Measurements from ENCODE around the gene STK11IP. TPM values are rescaled to one million over a fixed set of nuclear protein-coding genes. Genes with fewer than 3 reads are reported as not detected.

STK11IP gene
- total and polyA plus RNA-seq, 2 of the 13 experiments (the other 11 are each of a cell fraction or from before 2014, with no cell fraction given), result 12.8 to 24.0 TPM

DNA sequence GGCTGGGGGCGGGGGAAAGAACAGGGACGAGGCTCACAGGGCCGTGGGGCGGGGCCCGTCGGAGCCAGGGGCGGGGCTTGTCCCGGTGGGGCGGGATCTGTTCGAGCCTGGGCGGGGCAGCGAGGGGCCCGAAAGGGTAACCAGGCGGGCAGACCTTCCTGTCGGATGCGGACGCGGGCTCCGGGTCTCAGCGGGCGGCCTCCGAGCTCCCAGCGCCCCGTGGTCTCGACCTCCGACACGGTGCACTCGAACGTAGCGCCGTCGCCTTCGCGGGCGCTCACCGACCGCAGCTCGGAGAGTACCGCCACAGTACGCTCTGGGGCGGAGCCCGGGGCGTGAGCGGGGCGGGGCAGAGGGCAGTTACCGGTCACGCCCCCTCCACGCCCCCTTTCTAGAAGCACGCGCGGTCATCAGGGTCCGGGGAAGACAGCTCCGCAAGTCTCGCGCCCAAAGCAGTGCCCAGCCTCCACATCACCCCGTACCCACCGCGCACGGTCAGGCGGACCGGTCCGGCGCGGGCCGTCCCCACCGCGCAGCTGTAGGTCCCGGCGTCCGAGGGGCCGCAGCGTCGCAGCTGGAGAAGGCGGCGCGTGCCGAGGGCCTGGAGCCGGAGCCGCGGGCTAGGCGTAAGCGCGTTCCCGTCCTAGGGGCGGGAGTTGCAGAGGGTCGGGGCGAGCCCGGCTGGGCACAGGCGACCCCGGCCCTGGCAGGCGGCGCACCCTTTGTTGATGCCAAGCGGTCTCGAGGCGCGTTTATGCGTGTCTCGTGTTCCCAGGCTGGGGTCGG is 45.1 kb upstream of the STK11IP start (continued):
- peak; percentile 74 for TF ChIP-seq NRL (CRISPR knock-in tag; IDR thresholded peaks at IDR 0.05; ENCODE audit: borderline replicate concordance)
- no peak for TF ChIP-seq HNF4G (IDR thresholded peaks at IDR 0.05; ENCODE audit: borderline replicate concordance, low read depth, low read length)
- no peak for TF ChIP-seq HNF4G (CRISPR knock-in tag; IDR thresholded peaks at IDR 0.05; ENCODE audit: borderline replicate concordance, low read depth)
- peak; percentile 74; the same call in 1 of the 2 replicates for TF ChIP-seq ZMYM4 (CRISPR knock-in tag; IDR thresholded peaks at IDR 0.05)
- peak; percentile 42; the same call in 1 of the 2 replicates for TF ChIP-seq ZNF124 (CRISPR knock-in tag; IDR thresholded peaks at IDR 0.05)
- TF ChIP-seq HIVEP1 (CRISPR knock-in tag; IDR thresholded peaks at IDR 0.05), result peak; percentile 29
- no peak for TF ChIP-seq RCOR2 (CRISPR knock-in tag; IDR thresholded peaks at IDR 0.05)
- TF ChIP-seq ARID2 (CRISPR knock-in tag; IDR thresholded peaks at IDR 0.05; ENCODE audit: borderline replicate concordance), result no peak
- TF ChIP-seq IKZF4 (CRISPR knock-in tag; IDR thresholded peaks at IDR 0.05; ENCODE audit: borderline replicate concordance, low read depth, not compliant biosample characterization), result peak; percentile 97
- TF ChIP-seq, protein P1, sequence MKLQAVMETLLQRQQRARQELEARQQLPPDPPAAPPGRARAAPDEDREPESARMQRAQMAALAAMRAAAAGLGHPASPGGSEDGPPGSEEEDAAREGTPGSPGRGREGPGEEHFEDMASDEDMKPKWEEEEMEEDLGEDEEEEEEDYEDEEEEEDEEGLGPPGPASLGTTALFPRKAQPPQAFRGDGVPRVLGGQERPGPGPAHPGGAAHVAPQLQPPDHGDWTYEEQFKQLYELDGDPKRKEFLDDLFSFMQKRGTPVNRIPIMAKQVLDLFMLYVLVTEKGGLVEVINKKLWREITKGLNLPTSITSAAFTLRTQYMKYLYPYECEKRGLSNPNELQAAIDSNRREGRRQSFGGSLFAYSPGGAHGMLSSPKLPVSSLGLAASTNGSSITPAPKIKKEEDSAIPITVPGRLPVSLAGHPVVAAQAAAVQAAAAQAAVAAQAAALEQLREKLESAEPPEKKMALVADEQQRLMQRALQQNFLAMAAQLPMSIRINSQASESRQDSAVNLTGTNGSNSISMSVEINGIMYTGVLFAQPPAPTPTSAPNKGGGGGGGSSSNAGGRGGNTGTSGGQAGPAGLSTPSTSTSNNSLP (IDR thresholded peaks at IDR 0.05; ENCODE audit: low read depth, low read length), result no peak
- TF ChIP-seq SIN3A (IDR thresholded peaks at IDR 0.05; ENCODE audit: borderline replicate concordance, low read depth, low read length), result peak; percentile 54; the same call in 1 of the 2 replicates
- TF ChIP-seq ZNF550 (CRISPR knock-in tag; IDR thresholded peaks at IDR 0.05; ENCODE audit: borderline replicate concordance), result 0 out of 2 replicates have a peak, but pooled peaks have one; percentile 20
- TF ChIP-seq, protein P2, sequence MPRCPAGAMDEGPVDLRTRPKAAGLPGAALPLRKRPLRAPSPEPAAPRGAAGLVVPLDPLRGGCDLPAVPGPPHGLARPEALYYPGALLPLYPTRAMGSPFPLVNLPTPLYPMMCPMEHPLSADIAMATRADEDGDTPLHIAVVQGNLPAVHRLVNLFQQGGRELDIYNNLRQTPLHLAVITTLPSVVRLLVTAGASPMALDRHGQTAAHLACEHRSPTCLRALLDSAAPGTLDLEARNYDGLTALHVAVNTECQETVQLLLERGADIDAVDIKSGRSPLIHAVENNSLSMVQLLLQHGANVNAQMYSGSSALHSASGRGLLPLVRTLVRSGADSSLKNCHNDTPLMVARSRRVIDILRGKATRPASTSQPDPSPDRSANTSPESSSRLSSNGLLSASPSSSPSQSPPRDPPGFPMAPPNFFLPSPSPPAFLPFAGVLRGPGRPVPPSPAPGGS (CRISPR knock-in tag; IDR thresholded peaks at IDR 0.05), result no peak; the same call in 1 of the 2 replicates
- TF ChIP-seq, protein P3, sequence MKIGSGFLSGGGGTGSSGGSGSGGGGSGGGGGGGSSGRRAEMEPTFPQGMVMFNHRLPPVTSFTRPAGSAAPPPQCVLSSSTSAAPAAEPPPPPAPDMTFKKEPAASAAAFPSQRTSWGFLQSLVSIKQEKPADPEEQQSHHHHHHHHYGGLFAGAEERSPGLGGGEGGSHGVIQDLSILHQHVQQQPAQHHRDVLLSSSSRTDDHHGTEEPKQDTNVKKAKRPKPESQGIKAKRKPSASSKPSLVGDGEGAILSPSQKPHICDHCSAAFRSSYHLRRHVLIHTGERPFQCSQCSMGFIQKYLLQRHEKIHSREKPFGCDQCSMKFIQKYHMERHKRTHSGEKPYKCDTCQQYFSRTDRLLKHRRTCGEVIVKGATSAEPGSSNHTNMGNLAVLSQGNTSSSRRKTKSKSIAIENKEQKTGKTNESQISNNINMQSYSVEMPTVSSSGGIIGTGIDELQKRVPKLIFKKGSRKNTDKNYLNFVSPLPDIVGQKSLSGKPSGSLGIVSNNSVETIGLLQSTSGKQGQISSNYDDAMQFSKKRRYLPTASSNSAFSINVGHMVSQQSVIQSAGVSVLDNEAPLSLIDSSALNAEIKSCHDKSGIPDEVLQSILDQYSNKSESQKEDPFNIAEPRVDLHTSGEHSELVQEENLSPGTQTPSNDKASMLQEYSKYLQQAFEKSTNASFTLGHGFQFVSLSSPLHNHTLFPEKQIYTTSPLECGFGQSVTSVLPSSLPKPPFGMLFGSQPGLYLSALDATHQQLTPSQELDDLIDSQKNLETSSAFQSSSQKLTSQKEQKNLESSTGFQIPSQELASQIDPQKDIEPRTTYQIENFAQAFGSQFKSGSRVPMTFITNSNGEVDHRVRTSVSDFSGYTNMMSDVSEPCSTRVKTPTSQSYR (CRISPR knock-in tag; IDR thresholded peaks at IDR 0.05; ENCODE audit: borderline replicate concordance), result no peak
- no peak for TF ChIP-seq EEA1 (CRISPR knock-in tag; IDR thresholded peaks at IDR 0.05; ENCODE audit: borderline replicate concordance)
- peak; percentile 79 for TF ChIP-seq HNRNPLL (IDR thresholded peaks at IDR 0.05; ENCODE audit: low read depth, low read length, poor library complexity, severe bottlenecking)
- TF ChIP-seq FLYWCH1 (CRISPR knock-in tag; IDR thresholded peaks at IDR 0.05), result peak; percentile 76; the same call in 1 of the 2 replicates
- no peak for TF ChIP-seq ZNF562 (CRISPR knock-in tag; IDR thresholded peaks at IDR 0.05; ENCODE audit: borderline replicate concordance)
- TF ChIP-seq, protein P4, sequence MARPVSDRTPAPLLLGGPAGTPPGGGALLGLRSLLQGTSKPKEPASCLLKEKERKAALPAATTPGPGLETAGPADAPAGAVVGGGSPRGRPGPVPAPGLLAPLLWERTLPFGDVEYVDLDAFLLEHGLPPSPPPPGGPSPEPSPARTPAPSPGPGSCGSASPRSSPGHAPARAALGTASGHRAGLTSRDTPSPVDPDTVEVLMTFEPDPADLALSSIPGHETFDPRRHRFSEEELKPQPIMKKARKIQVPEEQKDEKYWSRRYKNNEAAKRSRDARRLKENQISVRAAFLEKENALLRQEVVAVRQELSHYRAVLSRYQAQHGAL (CRISPR knock-in tag; IDR thresholded peaks at IDR 0.05; ENCODE audit: not compliant biosample characterization), result peak; percentile 52
- TF ChIP-seq ZBTB7A (CRISPR knock-in tag; IDR thresholded peaks at IDR 0.05), result peak; percentile 60; the same call in 1 of the 2 replicates
- 0 out of 2 replicates have a peak, but pooled peaks have one; percentile 64 for TF ChIP-seq ZNF224 (CRISPR knock-in tag; IDR thresholded peaks at IDR 0.05)

Measured in HepG2 (cell line).